Suprapubic skin (tissue), 4 donors: Measurements from ENCODE around the gene HNRNPUL2. TPM values are rescaled to one million over a fixed set of nuclear protein-coding genes. Genes with fewer than 3 reads are reported as not detected.

Experiments
- DNase-seq, 2 donors: peaks; one replicate each; pipeline ENCODE4 v3.0.0-alpha.2; 2019; ENCODE audit warnings: low spot score in 2 of 2
- H3K27ac ChIP-seq: fragments of 200-600 bp; sonication (generic); one replicate; pipeline ENCODE4 v1.5.1; 2019
- H3K27me3 ChIP-seq: fragments of 200-600 bp; sonication (generic); one replicate; pipeline ENCODE4 v1.5.1; 2019
- H3K36me3 ChIP-seq: fragments of 200-600 bp; sonication (generic); one replicate; pipeline ENCODE4 v1.5.1; 2019
- H3K4me1 ChIP-seq: fragments of 200-600 bp; sonication (generic); one replicate; pipeline ENCODE4 v1.5.1; 2019
- H3K4me3 ChIP-seq: fragments of 200-600 bp; sonication (generic); one replicate; pipeline ENCODE4 v1.5.1; 2019; ENCODE audit warnings: mild to moderate bottlenecking
- H3K9me3 ChIP-seq: fragments of 200-600 bp; sonication (generic); one replicate; pipeline ENCODE4 v1.5.1; 2019
- CTCF ChIP-seq, 2 donors: fragments of 200-600 bp in 1 of 2; fragments of 450-650 bp in 1 of 2; sonication (generic) in 1 of 2; IDR thresholded peaks; one replicate each; pipeline ENCODE4 v1.5.1; 2016 to 2019; ENCODE audit warnings: antibody characterized with exemption in 2 of 2, mild to moderate bottlenecking in 1 of 2, moderate library complexity in 1 of 2
- EP300 ChIP-seq: sonication (generic); formaldehyde crosslinking; IDR thresholded peaks from one replicate; pipeline ENCODE4 v1.6.1; 2017; ENCODE audit warnings: antibody characterized with exemption
- POLR2A ChIP-seq, 2 donors: fragments of 450-650 bp; IDR thresholded peaks; one replicate each; pipeline ENCODE4 v1.6.1; 2017; ENCODE audit warnings: antibody characterized with exemption in 2 of 2, mild to moderate bottlenecking in 2 of 2, moderate library complexity in 2 of 2
- POLR2AphosphoS5 ChIP-seq, 3 donors: sonication (generic); formaldehyde crosslinking; IDR thresholded peaks; one replicate each; pipeline ENCODE4 v1.6.1; 2017; ENCODE audit warnings: antibody characterized with exemption in 3 of 3
- WGBS: methylation state at CpG from one replicate; pipeline ENCODE4 v1.1.5; 2018; 5-methylcytosine and 5-hydroxymethylcytosine counted together
- total RNA-seq, 4 donors: library from RNA; depleted of rRNA; stranded (reverse); fragments of >200 nt; gene quantifications; one replicate each; pipeline ENCODE4 v1.1.0, GENCODE V29; 2016

Gene HNRNPUL2
- total RNA-seq, 4 donors from 2014 or later: 21.1 to 51.5 (median 33.6) TPM

GRCh38 chr11:62715150-62716130, 11.8 kb downstream of the HNRNPUL2 start:
- H3K9me3 ChIP-seq: no peaks in the 10 kb centered on the region
- WGBS: 82% methylated on average over 24 of the region's 24 CpGs
- peaks cover 98% of the 10 kb centered on the region for H3K36me3 ChIP-seq
- no peak for DNase-seq
- TF ChIP-seq POLR2A (IDR thresholded peaks at IDR 0.05): no peak
- no peak for TF ChIP-seq EP300
- TF ChIP-seq POLR2AphosphoS5 (IDR thresholded peaks at IDR 0.05): no peak
- no peak for TF ChIP-seq CTCF (IDR thresholded peaks at IDR 0.05)
- no peak overlapping the region for H3K27ac ChIP-seq
- no peaks in the 10 kb centered on the region for H3K27me3 ChIP-seq
- H3K4me1 ChIP-seq: peaks cover 16% of the 10 kb centered on the region
- no peak overlapping the region for H3K4me3 ChIP-seq

GRCh38 chr11:62713343-62713742, 13.9 kb downstream of the HNRNPUL2 start:
- H3K27ac ChIP-seq: no peak overlapping the region
- no peaks in the 10 kb centered on the region for H3K27me3 ChIP-seq
- no peaks in the 10 kb centered on the region for H3K9me3 ChIP-seq
- no peak overlapping the region for H3K4me3 ChIP-seq
- H3K4me1 ChIP-seq: peaks cover 30% of the 10 kb centered on the region
- TF ChIP-seq POLR2AphosphoS5 (IDR thresholded peaks at IDR 0.05) (no peak), CTCF (IDR thresholded peaks at IDR 0.05) (no peak), POLR2A (IDR thresholded peaks at IDR 0.05) (no peak), EP300 (no peak)
- H3K36me3 ChIP-seq: peaks cover 77% of the 10 kb centered on the region
- WGBS: 91% methylated on average over 2 of the region's 2 CpGs
- DNase-seq: no peak

- H3K9me3 ChIP-seq: no peaks in the 10 kb centered on the region
- H3K27me3 ChIP-seq: no peaks in the 10 kb centered on the region
- H3K4me1 ChIP-seq: peaks cover 33% of the 10 kb centered on the region
- no peak overlapping the region for H3K27ac ChIP-seq
- no peak for TF ChIP-seq POLR2AphosphoS5 (IDR thresholded peaks at IDR 0.05)
- no peak for TF ChIP-seq EP300
- no peak for TF ChIP-seq POLR2A (IDR thresholded peaks at IDR 0.05)
- no peak for TF ChIP-seq CTCF (IDR thresholded peaks at IDR 0.05)
- peaks cover 73% of the 10 kb centered on the region for H3K36me3 ChIP-seq
- no peak overlapping the region for H3K4me3 ChIP-seq
- DNase-seq: no peak
- WGBS: 71% methylated on average over 3 of the region's 3 CpGs
Observed at GRCh38 chr11:62712861-62713260, 14.4 kb downstream of the HNRNPUL2 start.

- Histone ChIP-seq H3K9me3 (no peaks in the 10 kb centered on the region), H3K27ac (no peak overlapping the region), H3K4me1 (peaks cover 30% of the 10 kb centered on the region), H3K4me3 (no peak overlapping the region), H3K36me3 (peaks cover 68% of the 10 kb centered on the region), H3K27me3 (no peaks in the 10 kb centered on the region)
- WGBS: 73% methylated on average over 6 of the region's 6 CpGs
- DNase-seq: no peak
- TF ChIP-seq POLR2A (IDR thresholded peaks at IDR 0.05): no peak
- no peak for TF ChIP-seq CTCF (IDR thresholded peaks at IDR 0.05)
- no peak for TF ChIP-seq POLR2AphosphoS5 (IDR thresholded peaks at IDR 0.05)
- TF ChIP-seq EP300: no peak
Observed at GRCh38 chr11:62712276-62712812, 14.9 kb downstream of the HNRNPUL2 start.

- DNase-seq: no peak
- WGBS: 57% methylated on average over 7 of the region's 7 CpGs
- H3K27me3 ChIP-seq: no peaks in the 10 kb centered on the region
- no peaks in the 10 kb centered on the region for H3K9me3 ChIP-seq
- peaks cover 46% of the 10 kb centered on the region for H3K4me1 ChIP-seq
- H3K4me3 ChIP-seq: peak overlapping the region; percentile 67
- H3K27ac ChIP-seq: peak overlapping the region; percentile 92
- no peak for TF ChIP-seq EP300
- no peak for TF ChIP-seq POLR2A (IDR thresholded peaks at IDR 0.05)
- no peak for TF ChIP-seq POLR2AphosphoS5 (IDR thresholded peaks at IDR 0.05)
- no peak for TF ChIP-seq CTCF (IDR thresholded peaks at IDR 0.05)
- peaks cover 44% of the 10 kb centered on the region for H3K36me3 ChIP-seq
Observed at GRCh38 chr11:62710001-62710345, 17.3 kb downstream of the HNRNPUL2 start.
